GM03348 (cell line): ENCODE data around the gene MRC2.
A peak's percentile ranks its signal among the peaks of the same experiment; 100 is the strongest.

Experiments
- DNase-seq: peaks from one replicate; pipeline ENCODE4 v3.0.0; 2012; ENCODE audit warnings: low spot score

MRC2 gene

GRCh38 chr17:62631936-62632924 is 4.8 kb downstream of the MRC2 start:
- no peak for DNase-seq

DNA sequence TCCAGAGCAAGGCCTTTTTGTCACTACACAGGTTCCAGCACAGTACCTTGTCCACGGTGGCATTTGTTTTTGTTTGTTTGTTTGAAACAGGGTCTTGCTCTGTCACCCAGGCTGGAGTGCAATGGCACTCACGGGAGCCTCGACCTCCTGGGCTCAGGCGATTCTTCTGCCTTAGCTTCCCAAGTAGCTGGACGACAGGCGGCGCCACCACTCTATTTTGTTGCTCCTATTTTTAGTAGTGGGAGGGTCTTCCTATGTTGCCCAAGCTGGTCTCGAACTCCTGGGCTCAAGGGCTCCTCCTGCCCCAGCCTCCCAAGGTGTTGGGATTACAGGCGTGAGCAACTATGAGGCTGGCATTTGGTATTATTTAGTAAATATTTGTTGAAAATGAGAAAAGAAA is 10.3 kb downstream of the MRC2 start:
- DNase-seq, result no peak

DNA sequence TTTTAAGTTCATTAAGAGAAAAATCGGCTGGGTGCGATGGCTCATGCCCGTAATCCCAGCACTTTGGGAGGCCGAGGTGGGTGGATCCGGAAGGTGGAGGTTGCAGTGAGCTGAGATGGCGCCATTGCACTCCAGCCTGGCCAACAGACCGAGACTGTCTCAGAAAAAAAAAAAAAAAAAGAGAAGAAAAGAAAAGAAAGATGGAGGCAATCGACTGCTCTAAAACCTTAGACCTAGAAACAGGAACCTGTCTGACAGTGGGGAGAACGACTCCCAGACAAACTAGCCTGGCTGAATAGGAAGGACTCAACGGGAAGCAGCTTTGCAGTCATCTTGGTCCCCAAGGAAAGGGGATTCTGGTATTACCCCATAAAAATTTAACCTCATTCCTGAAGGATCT is 13.7 kb downstream of the MRC2 start:
- no peak for DNase-seq

GRCh38 chr17:62641951-62642350 is 14.5 kb downstream of the MRC2 start:
- no peak for DNase-seq

DNA sequence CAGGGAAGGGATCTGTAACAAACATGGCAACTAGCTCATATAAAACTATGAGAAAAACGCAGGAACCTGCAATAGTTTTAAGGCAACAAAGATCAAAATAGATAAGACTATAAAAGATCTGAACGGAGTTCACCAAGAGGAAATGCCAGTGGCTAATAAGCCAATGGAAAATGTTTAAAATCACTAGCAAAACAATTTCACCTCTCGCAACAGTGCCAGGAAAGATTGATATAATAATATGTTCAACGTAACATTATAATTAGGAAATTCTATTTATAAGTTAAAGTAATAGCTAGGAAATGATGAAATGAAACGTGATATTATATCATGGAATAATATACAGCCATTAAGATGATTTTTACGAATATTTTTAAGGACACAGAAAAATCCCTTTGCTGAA is 16.0 kb downstream of the MRC2 start:
- DNase-seq, result no peak

DNA sequence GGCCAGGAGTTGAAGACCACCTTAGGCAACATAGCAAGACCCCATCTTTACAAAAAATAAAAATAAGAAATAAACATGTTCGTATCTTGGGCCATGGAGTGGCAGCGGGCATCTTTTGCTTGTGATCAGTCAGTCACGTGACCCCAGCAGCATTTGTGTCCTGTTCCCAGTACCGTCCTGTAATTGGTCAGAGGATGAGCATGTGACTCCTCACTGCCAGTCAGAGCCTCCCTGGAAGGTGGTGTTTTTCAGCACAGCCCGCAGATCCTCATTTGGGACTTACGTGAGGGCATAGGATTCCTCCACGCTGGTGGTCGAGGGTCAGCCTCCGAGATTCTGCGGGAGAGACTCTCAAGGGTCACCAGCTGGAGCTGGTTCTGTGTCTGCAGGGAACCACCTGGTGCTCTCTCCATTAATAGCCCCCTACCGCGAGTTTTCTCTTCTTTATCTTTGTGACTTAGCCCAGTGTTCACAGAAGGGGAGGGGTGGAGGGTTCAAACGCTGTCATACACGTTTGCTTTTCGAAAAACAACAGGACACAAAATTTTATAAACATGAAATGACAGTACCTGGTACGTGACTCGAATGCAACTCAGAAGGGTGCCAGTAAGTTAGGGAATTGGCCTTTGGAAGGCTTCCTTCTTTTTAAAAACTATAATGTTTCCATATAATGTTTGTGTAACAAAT is 17.2 kb downstream of the MRC2 start:
- DNase-seq, result no peak

GRCh38 chr17:62648251-62648955 is 20.9 kb downstream of the MRC2 start:
- DNase-seq, result peak; percentile 32

- no peak for DNase-seq
Observed at GRCh38 chr17:62648956-62649294, 21.5 kb downstream of the MRC2 start.

- no peak for DNase-seq
Observed at GRCh38 chr17:62649570-62649969, 22.1 kb downstream of the MRC2 start.

GRCh38 chr17:62650587-62650986 is 23.1 kb downstream of the MRC2 start:
- DNase-seq, result no peak

GRCh38 chr17:62652251-62653001 is 25.0 kb downstream of the MRC2 start:
- peak; percentile 87 for DNase-seq

- DNase-seq, result peak; percentile 83
Observed at GRCh38 chr17:62653002-62653825, 25.7 kb downstream of the MRC2 start.

DNA sequence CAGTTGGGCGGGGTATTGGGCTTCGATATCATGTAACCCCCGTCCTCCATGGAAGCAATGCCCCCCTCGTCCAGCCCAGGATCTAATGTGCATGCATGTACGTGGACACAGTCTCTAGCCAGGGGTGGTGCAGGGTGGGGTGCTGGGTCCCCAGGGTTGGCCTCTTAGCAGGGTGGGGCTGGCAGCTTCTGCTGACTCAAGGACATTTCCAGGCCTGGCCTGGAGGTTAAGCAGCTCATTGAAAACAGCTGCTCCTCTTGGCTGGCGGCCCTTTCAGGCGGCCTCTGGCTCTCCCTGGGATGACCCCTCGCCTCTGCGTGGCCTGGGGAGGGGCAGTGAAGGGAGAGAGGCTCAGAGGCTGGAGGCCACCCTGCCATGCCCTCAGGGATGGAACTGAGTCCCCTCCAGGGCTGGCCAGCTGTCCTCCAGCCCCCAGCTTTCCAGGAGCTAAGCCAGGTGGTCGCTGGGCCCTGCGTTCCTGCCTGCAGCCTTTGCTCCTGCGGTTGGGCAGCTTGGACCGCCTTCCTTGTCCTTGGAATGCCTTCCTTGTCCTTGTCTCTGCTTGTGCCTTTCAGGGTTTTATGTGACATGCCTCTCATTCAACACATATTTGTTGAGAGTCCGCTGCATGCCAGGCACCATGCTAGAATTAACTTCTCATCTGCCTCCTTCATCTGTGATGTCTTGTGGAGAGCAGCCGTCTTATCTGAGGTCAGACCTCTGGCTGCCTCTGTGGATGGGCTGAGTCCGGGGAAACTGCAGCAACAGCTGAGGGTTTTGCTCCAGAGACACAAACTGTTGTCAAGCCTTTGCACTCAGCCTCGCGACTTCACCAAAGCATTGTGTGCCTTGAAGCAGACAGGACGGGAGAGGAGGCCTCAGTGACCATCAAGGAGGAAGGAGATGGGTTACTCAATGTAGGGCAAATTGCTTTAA is 26.6 kb downstream of the MRC2 start:
- peak; percentile 86 for DNase-seq

DNA sequence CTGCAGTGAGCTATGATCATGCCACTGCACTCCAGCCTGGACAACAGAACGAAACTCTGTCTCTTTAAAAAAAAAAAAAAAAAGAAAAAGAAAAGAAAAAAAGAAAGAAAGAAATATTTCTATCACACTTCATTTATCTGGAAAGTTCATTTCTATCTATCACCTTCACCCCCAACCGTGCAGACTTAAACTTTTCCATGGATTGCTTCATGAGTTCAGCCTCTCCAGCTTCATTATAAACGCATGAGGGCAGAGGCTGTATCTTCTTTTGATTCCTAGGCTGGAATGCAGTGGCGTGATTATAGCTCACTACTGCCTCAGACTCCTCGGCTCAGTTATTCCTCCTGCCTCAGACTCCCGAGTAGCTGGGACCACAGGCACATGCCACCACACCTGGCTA is 28.2 kb downstream of the MRC2 start:
- DNase-seq, result no peak

DNA sequence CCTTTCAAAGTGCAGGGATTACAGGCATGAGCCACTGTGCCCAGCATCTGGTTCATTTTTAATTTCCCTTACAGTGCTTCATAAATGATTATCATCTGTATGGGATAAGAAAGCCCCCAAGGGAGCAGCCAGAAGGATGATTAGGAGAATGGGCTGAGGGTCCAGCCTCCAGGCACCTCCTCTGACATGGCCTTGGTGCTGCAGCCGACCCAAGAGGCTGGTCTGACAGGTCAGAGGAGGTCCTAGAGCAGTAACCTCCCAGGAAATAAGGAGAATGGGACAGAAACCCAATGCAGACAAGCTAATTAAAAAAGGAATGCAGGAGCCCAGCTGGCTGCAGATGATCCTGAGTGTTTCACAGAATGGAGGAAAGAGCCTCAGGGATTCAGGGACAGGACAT is 29.0 kb downstream of the MRC2 start:
- DNase-seq, result no peak

- no peak for DNase-seq
Observed at GRCh38 chr17:62657145-62657665, 29.7 kb downstream of the MRC2 start.

DNA sequence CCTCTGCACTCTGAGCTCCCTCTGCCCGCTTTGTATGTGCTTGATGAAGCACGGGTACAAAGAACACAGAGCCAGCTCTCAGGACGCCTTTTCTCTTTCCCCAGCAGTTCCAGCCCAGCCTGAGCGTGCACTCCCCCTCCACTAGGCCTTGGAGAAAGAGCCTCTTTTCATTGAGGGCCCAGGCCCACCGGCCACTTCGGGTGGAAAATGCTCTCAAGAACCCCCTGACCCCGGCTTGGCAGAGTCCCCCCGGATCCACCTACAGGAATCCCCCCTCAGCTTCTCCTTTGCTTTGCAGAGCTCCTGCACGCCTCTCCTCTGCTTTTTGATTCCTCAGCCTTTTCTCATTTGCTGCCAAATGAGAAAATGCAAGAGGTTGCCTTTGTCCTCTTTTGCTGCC is 30.2 kb downstream of the MRC2 start:
- DNase-seq, result no peak

GRCh38 chr17:62658136-62658920 is 30.9 kb downstream of the MRC2 start:
- no peak for DNase-seq

GRCh38 chr17:62660629-62661118 is 33.2 kb downstream of the MRC2 start:
- no peak for DNase-seq
